PC-9 (cell line): ENCODE measurements around the gene POLG2. TPM values are rescaled to one million over a fixed set of nuclear protein-coding genes. Genes with fewer than 3 reads are reported as not detected.

ENCODE experiments used
- BruUV-seq: library from RNA; stranded (reverse); fragments of 400-500 nt; replicated peaks from 2 replicates; lab custom pipeline; 2021; lab: Mats Ljungman, UMichigan
- CTCF ChIA-PET: fragments of 300-600 bp; sonication (Branson Sonifier 250); formaldehyde crosslinking; loops from one replicate; lab custom pipeline; 2022; ENCODE audit warnings: antibody characterized with exemption; lab: Charles Lee
- POLR2A ChIA-PET: fragments of 300-600 bp; sonication (Branson Sonifier 250); formaldehyde crosslinking; loops from one replicate; lab custom pipeline; 2022; ENCODE audit warnings: antibody characterized with exemption; ENCODE audit not compliant: unreplicated experiment; lab: Charles Lee
- DNase-seq, 2 experiments: peaks; one replicate each; pipeline versions ENCODE4 v3.0.0 to v3.0.0-alpha.2; 2015 to 2022; ENCODE audit warnings: mixed read lengths in 1 of 2
- H2AFZ ChIP-seq: fragments of 200-600 bp; sonication (generic); 2 replicates; pipeline ENCODE4 v1.8.1; 2017; ENCODE audit warnings: antibody characterized with exemption
- H3F3A ChIP-seq: fragments of 200-600 bp; sonication (generic); 2 replicates; pipeline ENCODE4 v1.8.1; 2017; ENCODE audit warnings: antibody characterized with exemption, mild to moderate bottlenecking, low read depth; ENCODE audit not compliant: insufficient read depth
- H3K27ac ChIP-seq: fragments of 200-600 bp; sonication (generic); 2 replicates; pipeline ENCODE4 v1.6.1; 2016; ENCODE audit warnings: mixed run types
- H3K27me3 ChIP-seq: fragments of 200-600 bp; sonication (generic); 2 replicates; pipeline ENCODE4 v1.6.1; 2016; ENCODE audit warnings: low read depth, mixed run types; ENCODE audit not compliant: insufficient read depth
- H3K36me3 ChIP-seq: fragments of 200-600 bp; sonication (generic); 2 replicates; pipeline ENCODE4 v1.6.1; 2016; ENCODE audit warnings: low read depth, mixed run types
- H3K4me1 ChIP-seq: fragments of 200-600 bp; sonication (generic); replicated peaks from 2 replicates; pipeline ENCODE4 v1.6.1; 2016; ENCODE audit warnings: mixed run types; ENCODE audit not compliant: insufficient read depth
- H3K4me2 ChIP-seq: fragments of 200-600 bp; sonication (generic); 2 replicates; pipeline ENCODE4 v1.6.1; 2017; ENCODE audit warnings: mixed run types
- H3K4me3 ChIP-seq: fragments of 200-600 bp; sonication (generic); 2 replicates; pipeline ENCODE4 v1.6.1; 2016; ENCODE audit warnings: mixed run types
- H3K79me2 ChIP-seq: fragments of 200-600 bp; sonication (generic); 2 replicates; pipeline ENCODE4 v1.6.1; 2017; ENCODE audit warnings: low read depth, mixed run types
- H3K9me2 ChIP-seq: fragments of 200-600 bp; sonication (generic); 2 replicates; pipeline ENCODE4 v1.8.1; 2017; ENCODE audit warnings: mild to moderate bottlenecking; ENCODE audit not compliant: insufficient read depth
- H3K9me3 ChIP-seq: fragments of 200-600 bp; sonication (generic); 2 replicates; pipeline ENCODE4 v1.8.1; 2016; ENCODE audit warnings: low read depth; ENCODE audit not compliant: insufficient read depth
- H4K20me1 ChIP-seq: fragments of 200-600 bp; sonication (generic); 2 replicates; pipeline ENCODE4 v1.8.1; 2017; ENCODE audit not compliant: insufficient read depth
- EZH2 ChIP-seq: fragments of 200-600 bp; sonication (generic); IDR thresholded peaks from 2 replicates; pipeline ENCODE4 v1.8.0; 2017; ENCODE audit warnings: antibody characterized with exemption, low read depth
- intact Hi-C: fragments of 100-400 bp; cut with micrococcal nuclease; formaldehyde crosslinking; loops from one replicate; pipeline ENCODE4 v1.10.0; 2022; ENCODE audit not compliant: unreplicated experiment
- total RNA-seq: library from RNA; stranded (reverse); gene quantifications from 2 replicates; pipeline ENCODE4 v1.2.3, GENCODE V29; 2021
- TF ChIP-seq, protein P1 (sequence below): fragments of 200-600 bp; sonication (generic); conservative IDR thresholded peaks from 2 replicates; pipeline ENCODE4 v1.6.1; 2017; ENCODE audit warnings: mixed run types, antibody characterized with exemption, mild to moderate bottlenecking, moderate library complexity

The POLG2 gene
- total RNA-seq, 1 experiment from 2014 or later = 23.3 TPM

DNA sequence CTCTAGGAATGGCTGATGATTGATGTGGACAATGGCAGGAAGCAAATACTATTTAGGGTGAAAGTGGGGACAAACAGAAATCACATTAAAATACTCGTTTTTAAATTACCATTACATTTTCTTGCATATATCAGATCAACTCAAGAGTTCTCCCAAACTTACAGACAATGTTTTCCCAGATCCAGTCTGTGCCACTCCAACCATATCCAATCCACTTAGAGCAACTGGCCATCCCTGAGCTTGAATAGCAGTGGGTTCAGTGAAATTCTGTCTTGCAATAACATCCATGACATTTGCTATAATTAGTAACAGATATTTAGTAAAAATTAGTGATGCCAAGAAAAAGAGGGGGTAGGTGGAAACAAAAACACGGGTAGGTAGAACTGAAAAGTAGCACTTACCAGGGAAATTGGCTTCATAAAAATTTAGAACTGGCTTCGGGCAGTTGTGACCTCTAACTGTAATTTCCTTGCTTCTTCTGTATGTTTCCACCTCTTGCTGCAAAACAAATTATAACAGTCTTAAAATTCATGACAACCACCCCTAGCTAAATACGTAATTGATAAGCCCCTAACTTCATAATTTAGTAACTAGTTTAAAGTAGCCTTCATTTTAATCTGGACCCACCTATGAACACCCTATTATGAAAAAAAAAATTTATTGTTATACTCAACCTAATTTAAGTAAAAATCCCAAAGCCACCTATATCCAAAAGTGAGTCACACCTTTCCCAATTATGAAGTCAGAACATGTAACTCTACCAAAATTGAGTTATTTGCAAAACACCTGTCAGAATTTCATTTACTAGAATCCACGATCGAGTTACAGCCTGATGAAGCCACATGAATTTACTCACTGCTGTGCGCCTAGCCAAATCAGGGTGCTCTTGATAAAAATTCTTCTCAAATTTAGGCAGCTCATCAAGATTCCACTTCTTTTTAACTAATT is 7.2 kb upstream of the POLG2 start:
- DNase-seq = no peak
- peaks cover 90% of the 10 kb centered on the region for H3K79me2 ChIP-seq
- H3K4me3 ChIP-seq = peak overlapping the region; percentile 100
- H4K20me1 ChIP-seq = peaks cover 75% of the 10 kb centered on the region
- peaks cover 69% of the 10 kb centered on the region for H3K36me3 ChIP-seq
- peak overlapping the region; percentile 95 for H3K4me2 ChIP-seq
- TF ChIP-seq, protein P1, sequence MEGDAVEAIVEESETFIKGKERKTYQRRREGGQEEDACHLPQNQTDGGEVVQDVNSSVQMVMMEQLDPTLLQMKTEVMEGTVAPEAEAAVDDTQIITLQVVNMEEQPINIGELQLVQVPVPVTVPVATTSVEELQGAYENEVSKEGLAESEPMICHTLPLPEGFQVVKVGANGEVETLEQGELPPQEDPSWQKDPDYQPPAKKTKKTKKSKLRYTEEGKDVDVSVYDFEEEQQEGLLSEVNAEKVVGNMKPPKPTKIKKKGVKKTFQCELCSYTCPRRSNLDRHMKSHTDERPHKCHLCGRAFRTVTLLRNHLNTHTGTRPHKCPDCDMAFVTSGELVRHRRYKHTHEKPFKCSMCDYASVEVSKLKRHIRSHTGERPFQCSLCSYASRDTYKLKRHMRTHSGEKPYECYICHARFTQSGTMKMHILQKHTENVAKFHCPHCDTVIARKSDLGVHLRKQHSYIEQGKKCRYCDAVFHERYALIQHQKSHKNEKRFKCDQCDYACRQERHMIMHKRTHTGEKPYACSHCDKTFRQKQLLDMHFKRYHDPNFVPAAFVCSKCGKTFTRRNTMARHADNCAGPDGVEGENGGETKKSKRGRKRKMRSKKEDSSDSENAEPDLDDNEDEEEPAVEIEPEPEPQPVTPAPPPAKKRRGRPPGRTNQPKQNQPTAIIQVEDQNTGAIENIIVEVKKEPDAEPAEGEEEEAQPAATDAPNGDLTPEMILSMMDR = no peak
- TF ChIP-seq EZH2 = no peak
- H3K27me3 ChIP-seq = no peaks in the 10 kb centered on the region
- no peak overlapping the region for H2AFZ ChIP-seq
- no peaks in the 10 kb centered on the region for H3K9me2 ChIP-seq
- intact Hi-C loops = no loop called here
- ChIA-PET CTCF (no interaction called here), POLR2A (interaction anchor here (0.6 kb wide), 1 partner anchor 194 kb away, joined by 3 read pairs; no protein-coding TSS in a partner anchor)
- no TSS peak for BruUV-seq
- H3K9me3 ChIP-seq = no peaks in the 10 kb centered on the region
- H3K4me1 ChIP-seq = peaks cover 44% of the 10 kb centered on the region
- H3F3A ChIP-seq = peaks cover 73% of the 10 kb centered on the region
- H3K27ac ChIP-seq = peak overlapping the region; percentile 98; the same call in 1 of the 2 replicates

DNA sequence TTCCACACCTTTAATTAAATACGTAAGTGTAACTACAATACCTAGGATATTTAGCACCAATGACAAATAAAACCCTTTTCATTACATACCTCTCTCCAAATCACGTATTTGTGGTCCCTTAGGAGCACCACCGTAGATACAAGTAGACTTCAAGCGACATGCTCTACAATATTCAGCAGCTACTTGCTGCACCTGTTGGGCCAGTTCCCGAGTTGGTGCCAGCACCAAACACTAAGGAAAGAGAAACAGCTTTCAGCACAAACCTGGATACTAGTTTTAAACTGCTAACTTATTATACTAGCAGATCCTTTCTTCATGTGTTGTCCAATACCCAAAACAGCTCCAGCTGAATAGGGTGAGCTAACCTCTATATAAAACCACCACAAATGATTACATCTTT is 6.5 kb upstream of the POLG2 start:
- Histone ChIP-seq H3K9me3 (no peaks in the 10 kb centered on the region), H3K4me2 (peak overlapping the region; percentile 95), H3K36me3 (peaks cover 68% of the 10 kb centered on the region), H2AFZ (no peak overlapping the region), H3K4me3 (peak overlapping the region; percentile 100; the same call in 1 of the 2 replicates), H3K79me2 (peaks cover 83% of the 10 kb centered on the region), H3K27me3 (no peaks in the 10 kb centered on the region), H3K9me2 (no peaks in the 10 kb centered on the region), H3K4me1 (peaks cover 43% of the 10 kb centered on the region), H3K27ac (peak overlapping the region; percentile 98; the same call in 1 of the 2 replicates), H4K20me1 (peaks cover 77% of the 10 kb centered on the region), H3F3A (peaks cover 81% of the 10 kb centered on the region)
- TF ChIP-seq, protein P1 = no peak
- TF ChIP-seq EZH2 = no peak
- CTCF ChIA-PET = no interaction called here
- POLR2A ChIA-PET = interaction anchor here (0.6 kb wide), 1 partner anchor 193 kb away, joined by 3 read pairs; no protein-coding TSS in a partner anchor
- intact Hi-C loops = no loop called here
- no peak for DNase-seq
- BruUV-seq = no TSS peak

DNA sequence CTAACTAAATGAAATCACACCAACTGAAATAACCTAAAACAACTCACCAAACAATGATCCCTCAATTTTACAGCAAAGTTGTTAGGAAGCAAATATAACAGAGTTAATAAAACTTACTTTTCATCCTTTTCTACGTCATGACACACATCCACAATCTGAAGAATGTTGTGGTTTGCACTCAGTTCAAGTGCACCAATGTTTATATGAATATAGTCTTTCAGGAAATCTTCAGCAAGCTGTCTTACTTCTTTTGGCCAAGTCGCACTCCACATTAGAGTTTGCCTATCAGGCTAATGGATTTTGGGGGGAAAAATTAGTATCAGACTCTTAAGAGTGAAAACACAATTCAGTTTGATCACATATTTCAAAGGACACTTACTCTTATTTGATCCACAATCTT is 6.0 kb upstream of the POLG2 start:
- H3K36me3 ChIP-seq = peaks cover 65% of the 10 kb centered on the region
- CTCF ChIA-PET = no interaction called here
- H3K4me3 ChIP-seq = no peak overlapping the region; the same call in 1 of the 2 replicates
- H4K20me1 ChIP-seq = peaks cover 77% of the 10 kb centered on the region
- peaks cover 44% of the 10 kb centered on the region for H3K4me1 ChIP-seq
- H2AFZ ChIP-seq = no peak overlapping the region
- DNase-seq = no peak
- peaks cover 78% of the 10 kb centered on the region for H3K79me2 ChIP-seq
- no peaks in the 10 kb centered on the region for H3K9me2 ChIP-seq
- H3K4me2 ChIP-seq = no peak overlapping the region
- TF ChIP-seq, protein P1 = no peak
- no peak for TF ChIP-seq EZH2
- intact Hi-C loops = no loop called here
- H3F3A ChIP-seq = peaks cover 86% of the 10 kb centered on the region
- H3K9me3 ChIP-seq = no peaks in the 10 kb centered on the region
- no peaks in the 10 kb centered on the region for H3K27me3 ChIP-seq
- POLR2A ChIA-PET = no interaction called here
- H3K27ac ChIP-seq = 0 out of 2 replicates have a peak overlapping the region, but pooled peaks have one; percentile 98
- no TSS peak for BruUV-seq
